Measurements from ENCODE around the gene NAV3.

The NAV3 gene

GRCh38 chr12:77940567-77940966 is 109.9 kb downstream of the NAV3 start:
- H3K27me3 ChIP-seq (replicated peaks in 2 of 5; ENCODE audit: control insufficient read depth in 4 of 5, insufficient read depth in 5 of 5, low read length in 4 of 5) = no peaks in the 10 kb centered on the region
- DNase-seq = no peak
- H3K9me3 ChIP-seq (ENCODE audit: control extremely low read depth in 1 of 5, control insufficient read depth in 4 of 5, insufficient read depth in 2 of 5, low read depth in 1 of 5, low read length in 4 of 5) = no peaks in the 10 kb centered on the region
- no peaks in the 10 kb centered on the region for H3K36me3 ChIP-seq (ENCODE audit: control insufficient read depth in 4 of 4, insufficient read depth in 4 of 4, low read length in 3 of 4)
- H3K27ac ChIP-seq (ENCODE audit: insufficient read depth in 1 of 2, low read depth in 1 of 2, low read length in 2 of 2, poor library complexity in 1 of 2, severe bottlenecking in 2 of 2) = no peak overlapping the region
- ChIA-PET CTCF (no interaction called here), POLR2A (no interaction called here)
- WGBS (ENCODE audit: insufficient coverage) = 100% methylated on average over 1 of the region's 2 CpGs
- no peaks in the 10 kb centered on the region for H3K4me1 ChIP-seq (ENCODE audit: control extremely low read depth in 1 of 4, control insufficient read depth in 4 of 4, insufficient read depth in 4 of 4, low read length in 3 of 4)
- H3K4me3 ChIP-seq (ENCODE audit: control insufficient read depth in 1 of 7, extremely low read depth in 1 of 7, insufficient read depth in 4 of 7, low read depth in 2 of 7, low read length in 6 of 7) = no peak overlapping the region

GRCh38 chr12:77941401-77941800 is 110.7 kb downstream of the NAV3 start:
- WGBS (ENCODE audit: insufficient coverage) = no CpG with 5 or more reads among the region's 1 CpG
- POLR2A ChIA-PET = no interaction called here

GRCh38 chr12:77943466-77943865 is 112.8 kb downstream of the NAV3 start:
- Histone ChIP-seq H3K9me3 (ENCODE audit: control extremely low read depth in 1 of 5, control insufficient read depth in 4 of 5, insufficient read depth in 2 of 5, low read depth in 1 of 5, low read length in 4 of 5) (no peaks in the 10 kb centered on the region), H3K27ac (ENCODE audit: insufficient read depth in 1 of 2, low read depth in 1 of 2, low read length in 2 of 2, poor library complexity in 1 of 2, severe bottlenecking in 2 of 2) (no peak overlapping the region), H3K27me3 (replicated peaks in 2 of 5; ENCODE audit: control insufficient read depth in 4 of 5, insufficient read depth in 5 of 5, low read length in 4 of 5) (no peaks in the 10 kb centered on the region), H3K36me3 (ENCODE audit: control insufficient read depth in 4 of 4, insufficient read depth in 4 of 4, low read length in 3 of 4) (no peaks in the 10 kb centered on the region), H3K4me3 (ENCODE audit: control insufficient read depth in 1 of 7, extremely low read depth in 1 of 7, insufficient read depth in 4 of 7, low read depth in 2 of 7, low read length in 6 of 7) (no peak overlapping the region), H3K4me1 (ENCODE audit: control extremely low read depth in 1 of 4, control insufficient read depth in 4 of 4, insufficient read depth in 4 of 4, low read length in 3 of 4) (no peaks in the 10 kb centered on the region)
- CTCF ChIA-PET = no interaction called here
- POLR2A ChIA-PET = no interaction called here
- no CpG with 5 or more reads among the region's 1 CpG for WGBS (ENCODE audit: insufficient coverage)
- peak in 2 of 3 donors; percentile 5 to 30 for DNase-seq

More at GRCh38 chr12:77941401-77941800, 110.7 kb downstream of the NAV3 start:
- CTCF ChIA-PET = no interaction called here
- Histone ChIP-seq H3K27ac (ENCODE audit: insufficient read depth in 1 of 2, low read depth in 1 of 2, low read length in 2 of 2, poor library complexity in 1 of 2, severe bottlenecking in 2 of 2) (no peak overlapping the region), H3K4me3 (ENCODE audit: control insufficient read depth in 1 of 7, extremely low read depth in 1 of 7, insufficient read depth in 4 of 7, low read depth in 2 of 7, low read length in 6 of 7) (no peak overlapping the region), H3K9me3 (ENCODE audit: control extremely low read depth in 1 of 5, control insufficient read depth in 4 of 5, insufficient read depth in 2 of 5, low read depth in 1 of 5, low read length in 4 of 5) (no peaks in the 10 kb centered on the region), H3K36me3 (ENCODE audit: control insufficient read depth in 4 of 4, insufficient read depth in 4 of 4, low read length in 3 of 4) (no peaks in the 10 kb centered on the region), H3K4me1 (ENCODE audit: control extremely low read depth in 1 of 4, control insufficient read depth in 4 of 4, insufficient read depth in 4 of 4, low read length in 3 of 4) (no peaks in the 10 kb centered on the region), H3K27me3 (replicated peaks in 2 of 5; ENCODE audit: control insufficient read depth in 4 of 5, insufficient read depth in 5 of 5, low read length in 4 of 5) (no peaks in the 10 kb centered on the region)
- DNase-seq = no peak

GRCh38 chr12:77946541-77947061 is 115.9 kb downstream of the NAV3 start:
- H3K4me3 ChIP-seq (ENCODE audit: control insufficient read depth in 1 of 7, extremely low read depth in 1 of 7, insufficient read depth in 4 of 7, low read depth in 2 of 7, low read length in 6 of 7) = no peak overlapping the region
- DNase-seq = no peak
- no peaks in the 10 kb centered on the region for H3K27me3 ChIP-seq (replicated peaks in 2 of 5; ENCODE audit: control insufficient read depth in 4 of 5, insufficient read depth in 5 of 5, low read length in 4 of 5)
- no CpG with 5 or more reads among the region's 2 CpGs for WGBS (ENCODE audit: insufficient coverage)
- CTCF ChIA-PET = no interaction called here
- no peaks in the 10 kb centered on the region for H3K4me1 ChIP-seq (ENCODE audit: control extremely low read depth in 1 of 4, control insufficient read depth in 4 of 4, insufficient read depth in 4 of 4, low read length in 3 of 4)
- H3K9me3 ChIP-seq (ENCODE audit: control extremely low read depth in 1 of 5, control insufficient read depth in 4 of 5, insufficient read depth in 2 of 5, low read depth in 1 of 5, low read length in 4 of 5) = no peaks in the 10 kb centered on the region
- H3K27ac ChIP-seq (ENCODE audit: insufficient read depth in 1 of 2, low read depth in 1 of 2, low read length in 2 of 2, poor library complexity in 1 of 2, severe bottlenecking in 2 of 2) = no peak overlapping the region
- POLR2A ChIA-PET = interaction anchor here (0.6 kb wide), 1 partner anchor 1208 kb away, joined by 3 read pairs; no protein-coding TSS in a partner anchor
- no peaks in the 10 kb centered on the region for H3K36me3 ChIP-seq (ENCODE audit: control insufficient read depth in 4 of 4, insufficient read depth in 4 of 4, low read length in 3 of 4)

- H3K36me3 ChIP-seq (ENCODE audit: control insufficient read depth in 4 of 4, insufficient read depth in 4 of 4, low read length in 3 of 4) = no peaks in the 10 kb centered on the region
- ChIA-PET CTCF (interaction anchor here (1.4 kb wide), 1 partner anchor 22 kb away, joined by 4 read pairs; no protein-coding TSS in a partner anchor), POLR2A (interaction anchor here (0.6 kb wide), 1 partner anchor 1208 kb away, joined by 3 read pairs; no protein-coding TSS in a partner anchor)
- no peak for DNase-seq
- no peaks in the 10 kb centered on the region for H3K9me3 ChIP-seq (ENCODE audit: control extremely low read depth in 1 of 5, control insufficient read depth in 4 of 5, insufficient read depth in 2 of 5, low read depth in 1 of 5, low read length in 4 of 5)
- no peaks in the 10 kb centered on the region for H3K4me1 ChIP-seq (ENCODE audit: control extremely low read depth in 1 of 4, control insufficient read depth in 4 of 4, insufficient read depth in 4 of 4, low read length in 3 of 4)
- H3K27me3 ChIP-seq (replicated peaks in 2 of 5; ENCODE audit: control insufficient read depth in 4 of 5, insufficient read depth in 5 of 5, low read length in 4 of 5) = no peaks in the 10 kb centered on the region
- H3K4me3 ChIP-seq (ENCODE audit: control insufficient read depth in 1 of 7, extremely low read depth in 1 of 7, insufficient read depth in 4 of 7, low read depth in 2 of 7, low read length in 6 of 7) = no peak overlapping the region
- H3K27ac ChIP-seq (ENCODE audit: insufficient read depth in 1 of 2, low read depth in 1 of 2, low read length in 2 of 2, poor library complexity in 1 of 2, severe bottlenecking in 2 of 2) = no peak overlapping the region
These were observed 116.6 kb downstream of the NAV3 start for GRCh38 chr12:77947330-77947729.

GRCh38 chr12:77947746-77948145 is 117.1 kb downstream of the NAV3 start:
- no peaks in the 10 kb centered on the region for H3K9me3 ChIP-seq (ENCODE audit: control extremely low read depth in 1 of 5, control insufficient read depth in 4 of 5, insufficient read depth in 2 of 5, low read depth in 1 of 5, low read length in 4 of 5)
- no peaks in the 10 kb centered on the region for H3K4me1 ChIP-seq (ENCODE audit: control extremely low read depth in 1 of 4, control insufficient read depth in 4 of 4, insufficient read depth in 4 of 4, low read length in 3 of 4)
- no CpG with 5 or more reads among the region's 1 CpG for whole genome bisulfite sequencing (ENCODE audit: insufficient coverage)
- POLR2A ChIA-PET = no interaction called here
- DNase-seq = no peak
- CTCF ChIA-PET = interaction anchor here (1.4 kb wide), 1 partner anchor 22 kb away, joined by 4 read pairs; no protein-coding TSS in a partner anchor
- H3K27me3 ChIP-seq (replicated peaks in 2 of 5; ENCODE audit: control insufficient read depth in 4 of 5, insufficient read depth in 5 of 5, low read length in 4 of 5) = no peaks in the 10 kb centered on the region
- no peak overlapping the region for H3K27ac ChIP-seq (ENCODE audit: insufficient read depth in 1 of 2, low read depth in 1 of 2, low read length in 2 of 2, poor library complexity in 1 of 2, severe bottlenecking in 2 of 2)
- no peak overlapping the region for H3K4me3 ChIP-seq (ENCODE audit: control insufficient read depth in 1 of 7, extremely low read depth in 1 of 7, insufficient read depth in 4 of 7, low read depth in 2 of 7, low read length in 6 of 7)
- no peaks in the 10 kb centered on the region for H3K36me3 ChIP-seq (ENCODE audit: control insufficient read depth in 4 of 4, insufficient read depth in 4 of 4, low read length in 3 of 4)

GRCh38 chr12:77949943-77950342 is 119.2 kb downstream of the NAV3 start:
- ChIA-PET POLR2A (no interaction called here), CTCF (no interaction called here)
- H3K27ac ChIP-seq (ENCODE audit: insufficient read depth in 1 of 2, low read depth in 1 of 2, low read length in 2 of 2, poor library complexity in 1 of 2, severe bottlenecking in 2 of 2) = no peak overlapping the region
- no peaks in the 10 kb centered on the region for H3K4me1 ChIP-seq (ENCODE audit: control extremely low read depth in 1 of 4, control insufficient read depth in 4 of 4, insufficient read depth in 4 of 4, low read length in 3 of 4)
- H3K4me3 ChIP-seq (ENCODE audit: control insufficient read depth in 1 of 7, extremely low read depth in 1 of 7, insufficient read depth in 4 of 7, low read depth in 2 of 7, low read length in 6 of 7) = no peak overlapping the region
- no peaks in the 10 kb centered on the region for H3K36me3 ChIP-seq (ENCODE audit: control insufficient read depth in 4 of 4, insufficient read depth in 4 of 4, low read length in 3 of 4)
- no peaks in the 10 kb centered on the region for H3K9me3 ChIP-seq (ENCODE audit: control extremely low read depth in 1 of 5, control insufficient read depth in 4 of 5, insufficient read depth in 2 of 5, low read depth in 1 of 5, low read length in 4 of 5)
- H3K27me3 ChIP-seq (replicated peaks in 2 of 5; ENCODE audit: control insufficient read depth in 4 of 5, insufficient read depth in 5 of 5, low read length in 4 of 5) = no peaks in the 10 kb centered on the region
- no peak for DNase-seq
